Measurements from ENCODE around the gene RNF121.

RNF121 gene

DNA sequence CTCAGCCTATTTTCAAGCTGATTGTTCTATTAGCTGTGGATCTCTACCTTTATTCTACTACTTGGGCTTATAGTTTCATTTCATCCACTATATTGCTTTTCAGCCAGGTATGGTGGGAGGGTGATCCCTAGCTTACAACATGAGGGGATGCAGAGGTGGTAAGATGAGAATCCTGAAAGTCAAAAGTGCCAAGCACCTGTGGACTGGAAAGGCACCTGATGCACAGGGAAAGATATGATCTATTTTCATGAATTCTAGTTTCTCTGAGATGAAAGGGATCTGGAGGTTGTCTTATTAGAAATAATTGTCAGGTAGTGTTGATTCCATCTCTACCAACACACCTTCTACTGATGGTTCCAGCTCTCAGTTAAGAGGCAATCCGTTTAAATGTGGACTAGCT, 48.2 kb downstream of the RNF121 start:
- in situ Hi-C loops (cut with HindIII; ENCODE audit: low pct_ligation_motif_present, low pct_unique_long_range_greater_than_20kb, low sequenced_read_pairs) = no loop called here
- DNase-seq = no peak

DNA sequence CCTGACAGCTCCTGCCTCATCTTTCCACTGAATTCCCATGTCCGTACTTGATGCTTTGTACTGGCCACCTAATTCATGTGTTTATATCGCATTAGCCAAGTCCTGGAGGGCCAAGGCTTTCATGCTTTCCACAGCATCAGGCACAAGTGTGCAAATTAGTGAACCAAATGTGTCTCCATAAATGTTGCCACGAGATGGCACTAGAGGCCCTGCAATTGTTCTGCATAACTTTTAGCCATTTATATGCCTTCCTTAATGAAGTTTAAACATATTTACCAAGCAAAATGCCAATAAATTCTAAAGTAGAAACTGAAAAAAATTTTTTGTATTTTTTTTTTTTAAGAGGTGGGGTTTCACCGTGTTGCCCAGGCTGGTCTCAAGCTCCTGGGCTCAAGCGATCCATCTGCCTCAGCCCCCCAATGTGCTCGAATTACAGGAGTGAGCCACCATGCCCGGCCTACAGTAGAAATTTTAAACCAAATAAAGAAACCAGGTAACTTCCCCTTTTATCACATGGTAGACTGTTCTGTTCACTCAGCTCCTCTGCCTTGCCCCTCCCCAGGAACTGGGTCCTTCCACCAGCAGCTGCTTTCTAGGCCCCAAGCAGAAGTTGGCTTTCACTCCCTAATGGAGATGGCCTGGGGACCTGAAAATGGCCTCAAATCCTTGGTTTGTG, 49.0 kb downstream of the RNF121 start:
- in situ Hi-C loops (cut with HindIII; ENCODE audit: low pct_ligation_motif_present, low pct_unique_long_range_greater_than_20kb, low sequenced_read_pairs) = no loop called here
- DNase-seq = peak; percentile 54

DNA sequence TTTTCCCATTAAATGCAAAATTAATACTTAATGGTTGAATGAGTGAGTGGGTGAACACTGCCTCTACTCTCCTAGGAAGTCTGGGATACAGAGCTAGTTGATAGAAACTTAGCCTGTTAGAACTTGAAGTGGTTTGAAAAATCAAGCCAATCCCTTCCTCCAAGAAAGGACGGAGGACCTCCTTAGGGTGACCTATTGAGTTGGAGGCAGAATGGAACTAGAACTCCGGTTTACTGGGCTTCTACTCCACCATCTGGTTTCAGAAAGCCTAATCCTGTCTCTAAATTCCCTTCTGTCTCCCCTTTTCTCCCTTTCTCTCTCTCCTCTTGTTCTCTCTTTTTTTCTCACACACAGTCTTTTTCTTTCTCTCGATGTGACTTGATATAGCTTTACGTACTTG, 50.2 kb downstream of the RNF121 start:
- no peak for DNase-seq
- in situ Hi-C loops (cut with HindIII; ENCODE audit: low pct_ligation_motif_present, low pct_unique_long_range_greater_than_20kb, low sequenced_read_pairs) = no loop called here

DNA sequence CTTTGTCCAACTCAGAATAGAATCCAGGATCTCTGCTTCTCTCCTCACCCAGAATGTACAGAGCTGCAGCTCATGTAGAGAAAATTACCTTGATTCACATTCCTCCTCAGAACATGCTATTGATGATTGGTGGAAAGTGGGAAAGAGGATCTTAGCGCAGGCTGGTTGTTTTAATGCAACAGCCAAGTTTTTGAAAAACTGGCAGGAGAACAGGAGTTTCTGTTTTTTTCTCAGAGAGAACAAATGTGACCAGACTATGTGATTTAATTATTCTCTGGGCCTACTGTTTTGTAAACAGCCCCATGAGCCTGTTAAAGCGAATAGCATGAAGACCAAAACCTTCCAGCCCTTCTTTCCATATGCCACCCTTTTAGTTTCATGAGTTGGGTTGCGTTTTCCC, 50.8 kb downstream of the RNF121 start:
- DNase-seq = no peak
- in situ Hi-C loops (cut with HindIII; ENCODE audit: low pct_ligation_motif_present, low pct_unique_long_range_greater_than_20kb, low sequenced_read_pairs) = no loop called here

DNA sequence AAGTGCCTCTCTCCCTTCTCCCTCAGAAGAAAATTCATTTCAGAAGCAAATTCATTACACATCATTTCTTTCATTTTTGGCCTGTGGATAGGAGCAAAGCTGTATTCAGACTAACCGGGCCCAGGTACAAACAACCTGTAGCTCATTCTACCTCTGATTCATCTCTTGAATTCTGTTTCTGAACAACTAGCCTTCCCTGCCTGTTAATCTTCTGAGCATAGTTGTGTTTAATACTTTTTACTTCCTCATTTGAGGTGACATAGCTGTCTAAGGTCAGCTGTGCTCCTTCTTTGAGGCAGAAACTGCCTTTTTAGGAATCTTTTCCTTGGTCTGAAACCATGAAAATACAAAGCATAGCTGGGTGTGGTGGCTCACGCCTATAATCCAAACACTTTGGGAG, 57.3 kb downstream of the RNF121 start:
- DNase-seq = no peak
- in situ Hi-C loops (cut with HindIII; ENCODE audit: low pct_ligation_motif_present, low pct_unique_long_range_greater_than_20kb, low sequenced_read_pairs) = no loop called here

DNA sequence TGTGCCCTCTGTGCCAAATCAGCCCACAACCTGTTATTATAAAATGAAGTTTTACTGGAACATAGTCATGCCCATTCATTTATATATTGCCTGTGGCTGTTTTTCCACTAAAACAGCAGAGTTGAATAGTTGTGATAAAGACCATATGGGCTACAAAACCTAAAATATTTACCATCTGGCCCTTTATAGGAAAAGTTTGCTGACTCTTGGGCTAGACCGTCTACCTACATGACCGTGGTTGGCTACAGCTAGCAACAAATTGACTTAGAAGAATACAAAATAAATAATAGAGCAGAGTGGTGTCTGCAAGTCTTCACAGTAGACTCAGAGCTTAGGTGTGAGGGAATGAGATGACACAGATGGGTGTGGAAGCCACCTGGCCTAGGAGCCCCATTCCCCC, 58.7 kb downstream of the RNF121 start:
- DNase-seq = no peak
- in situ Hi-C loops (cut with HindIII; ENCODE audit: low pct_ligation_motif_present, low pct_unique_long_range_greater_than_20kb, low sequenced_read_pairs) = no loop called here

DNA sequence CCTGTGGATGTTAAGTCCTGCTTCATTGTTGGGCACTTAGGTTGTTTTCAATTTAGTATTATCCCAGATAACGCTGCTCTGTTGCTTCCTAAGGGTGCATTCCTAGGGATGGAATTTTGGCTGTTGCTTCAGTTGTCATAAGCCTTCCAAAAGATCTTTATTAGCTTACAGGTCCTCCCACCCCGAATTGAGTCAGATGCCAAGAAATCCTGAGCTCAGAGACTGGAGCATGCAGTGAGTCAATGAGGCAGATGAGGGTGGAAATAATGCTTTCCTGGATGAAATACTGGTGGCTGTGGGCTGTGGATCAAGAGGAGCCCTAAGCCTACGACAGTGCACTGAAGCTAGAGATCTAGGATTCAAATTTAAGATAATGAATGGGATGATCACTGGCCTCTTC, 59.2 kb downstream of the RNF121 start:
- in situ Hi-C loops (cut with HindIII; ENCODE audit: low pct_ligation_motif_present, low pct_unique_long_range_greater_than_20kb, low sequenced_read_pairs) = no loop called here
- no peak for DNase-seq

DNA sequence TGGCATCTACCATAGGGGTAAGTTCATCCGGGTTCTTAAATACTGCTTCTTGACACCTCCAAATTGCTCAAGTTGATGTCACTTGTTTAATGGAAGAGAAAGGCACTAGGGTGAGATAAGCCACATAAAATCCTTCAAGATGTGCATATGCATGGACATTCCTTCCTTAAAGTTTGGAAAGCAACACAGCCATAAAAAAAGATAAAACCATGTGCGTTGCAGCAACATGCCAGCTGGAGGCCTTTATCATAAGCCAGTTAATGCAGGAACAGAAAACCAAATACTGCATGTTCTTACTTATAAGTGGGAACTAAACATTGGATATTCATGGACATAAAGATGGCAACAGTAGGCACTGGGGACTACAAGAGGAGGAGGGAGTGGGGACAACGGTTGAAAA, 61.9 kb downstream of the RNF121 start:
- no peak for DNase-seq
- in situ Hi-C loops (cut with HindIII; ENCODE audit: low pct_ligation_motif_present, low pct_unique_long_range_greater_than_20kb, low sequenced_read_pairs) = no loop called here

DNA sequence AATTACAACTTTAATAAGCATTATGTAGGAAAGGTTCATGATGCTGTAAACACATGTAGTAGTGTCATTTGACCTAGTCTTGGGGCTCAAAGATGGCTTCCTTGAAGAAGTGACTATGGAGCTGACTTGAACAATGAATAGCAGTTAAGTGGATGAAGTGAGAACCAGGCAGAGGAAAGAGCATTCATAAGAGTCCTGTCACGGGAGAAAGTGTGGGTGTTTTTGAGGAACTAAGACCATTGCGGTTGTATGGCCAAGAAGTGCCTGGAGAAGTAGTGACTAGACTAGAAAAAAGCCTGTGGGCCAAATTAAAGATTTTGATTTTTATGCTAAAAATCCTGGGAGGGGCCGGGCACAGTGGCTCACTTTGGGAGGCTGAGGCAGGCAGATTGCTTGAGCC, 62.6 kb downstream of the RNF121 start:
- in situ Hi-C loops (cut with HindIII; ENCODE audit: low pct_ligation_motif_present, low pct_unique_long_range_greater_than_20kb, low sequenced_read_pairs) = no loop called here
- no peak for DNase-seq

DNA sequence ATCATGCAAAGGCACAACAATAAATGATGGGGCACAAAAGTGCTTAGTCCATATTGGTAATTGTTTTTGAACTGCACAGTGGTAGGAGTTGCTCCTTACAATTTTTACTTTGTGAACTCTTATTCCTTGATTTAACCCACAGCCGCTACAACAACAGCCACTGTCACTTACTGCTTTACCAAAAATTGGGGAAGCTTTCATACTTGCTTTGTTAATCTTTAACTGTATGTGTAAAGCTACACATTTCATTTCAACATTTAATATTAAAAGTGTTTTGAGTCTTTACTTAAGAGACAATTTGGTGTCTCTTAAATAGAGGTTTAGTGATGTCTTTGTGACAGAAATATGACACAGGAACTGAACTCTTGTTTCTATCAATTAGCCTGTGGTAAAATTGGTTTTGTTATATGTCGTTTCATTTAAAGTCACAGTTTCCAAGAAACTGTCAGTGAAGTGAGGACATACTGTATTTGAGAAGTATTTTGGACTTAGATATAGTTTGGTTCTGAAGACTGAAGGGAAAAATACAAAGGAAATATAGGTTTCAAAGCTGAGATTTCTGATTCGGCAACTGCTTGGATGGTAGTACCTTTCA, 63.4 kb downstream of the RNF121 start:
- in situ Hi-C loops (cut with HindIII; ENCODE audit: low pct_ligation_motif_present, low pct_unique_long_range_greater_than_20kb, low sequenced_read_pairs) = no loop called here
- DNase-seq = no peak

DNA sequence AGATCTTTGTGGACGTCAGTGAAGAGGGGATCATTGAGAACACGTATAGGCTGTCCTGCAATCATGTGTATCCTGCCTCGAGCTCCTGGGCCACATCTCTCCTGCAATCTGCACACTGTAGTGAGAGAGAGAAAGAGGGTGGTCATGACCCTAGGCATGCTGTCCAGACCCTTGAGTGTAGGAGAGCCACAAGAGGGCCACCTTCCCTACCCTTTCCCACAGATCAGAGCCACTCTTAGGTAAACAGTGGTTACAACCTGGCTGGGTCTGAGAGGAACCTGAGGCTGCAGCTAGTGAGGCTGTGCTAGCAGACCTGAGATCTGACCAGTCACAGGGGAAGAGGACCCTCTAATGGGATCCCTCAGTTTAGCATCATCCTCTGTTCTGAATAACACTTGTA, 65.9 kb downstream of the RNF121 start:
- DNase-seq = no peak
- in situ Hi-C loops (cut with HindIII; ENCODE audit: low pct_ligation_motif_present, low pct_unique_long_range_greater_than_20kb, low sequenced_read_pairs) = no loop called here

DNA sequence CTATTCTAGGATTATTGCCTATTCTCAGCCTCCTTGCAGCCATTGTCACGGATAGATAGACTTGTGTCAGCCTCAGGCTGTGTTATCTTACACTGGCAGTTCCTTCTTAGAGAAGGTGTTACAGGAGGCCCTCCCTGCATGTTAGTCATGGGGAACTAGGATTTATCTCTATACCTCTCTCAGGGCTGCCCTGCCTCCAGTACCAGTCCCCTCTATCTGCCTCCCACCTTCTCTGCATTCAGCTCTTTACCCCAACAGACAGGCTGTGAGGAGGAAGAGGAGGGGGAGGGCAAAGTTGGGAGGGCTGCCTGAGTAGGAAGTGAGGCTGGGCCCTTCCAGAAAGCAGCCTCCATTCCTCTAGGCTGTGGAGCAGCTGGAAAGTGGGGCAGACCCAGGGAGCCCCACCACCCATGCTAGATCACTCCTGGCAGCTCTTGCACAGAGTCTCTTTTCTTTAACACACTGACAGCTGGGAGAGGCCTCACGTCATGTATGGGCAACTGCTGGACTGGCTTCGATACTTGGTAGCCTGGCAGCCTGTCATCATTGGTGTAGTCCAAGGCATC, 67.0 kb downstream of the RNF121 start:
- in situ Hi-C loops (cut with HindIII; ENCODE audit: low pct_ligation_motif_present, low pct_unique_long_range_greater_than_20kb, low sequenced_read_pairs) = no loop called here

DNA sequence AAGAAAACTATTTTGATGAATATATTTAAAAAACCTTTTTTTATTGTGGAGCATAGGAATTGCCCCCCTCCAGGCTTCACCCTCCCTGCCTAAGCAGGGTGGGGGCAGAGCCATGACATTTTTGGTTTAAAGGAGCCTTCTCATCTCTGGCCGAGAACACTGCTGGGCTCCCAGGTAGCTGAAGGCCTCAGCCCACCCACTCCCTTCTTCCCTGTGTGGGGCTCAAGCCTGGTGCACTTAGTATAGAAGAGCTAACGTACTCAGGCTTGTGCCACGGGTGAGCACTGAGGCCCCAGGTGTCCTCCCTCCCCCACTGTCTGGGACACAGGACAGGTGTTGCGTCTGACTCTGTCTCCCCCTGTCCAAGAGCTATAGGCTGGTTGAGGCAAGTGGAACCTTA, 67.7 kb downstream of the RNF121 start:
- no peak for DNase-seq
- in situ Hi-C loops (cut with HindIII; ENCODE audit: low pct_ligation_motif_present, low pct_unique_long_range_greater_than_20kb, low sequenced_read_pairs) = no loop called here

More for the DNA sequence above, 67.0 kb downstream of the RNF121 start:
- no peak for DNase-seq

DNA sequence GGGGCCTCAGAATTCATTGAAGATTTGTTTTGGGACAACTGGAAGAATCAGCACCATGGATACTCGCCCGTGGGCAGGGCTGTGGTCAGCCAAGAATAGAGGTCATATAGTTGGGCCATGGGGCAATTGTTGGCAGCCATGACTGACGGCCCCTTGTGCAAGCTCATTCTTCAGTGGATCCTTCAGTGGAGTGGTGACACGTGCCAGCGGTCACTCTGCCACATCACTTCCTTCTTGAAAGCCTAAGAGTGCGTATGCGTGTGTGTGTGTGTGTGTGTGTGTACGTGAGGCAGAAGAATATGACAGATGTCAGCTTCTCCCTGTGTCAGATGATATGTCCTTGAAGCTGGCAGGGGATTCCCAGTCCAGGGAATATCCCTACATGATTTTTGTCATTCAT, 68.1 kb downstream of the RNF121 start:
- no peak for DNase-seq
- in situ Hi-C loops (cut with HindIII; ENCODE audit: low pct_ligation_motif_present, low pct_unique_long_range_greater_than_20kb, low sequenced_read_pairs) = no loop called here

DNA sequence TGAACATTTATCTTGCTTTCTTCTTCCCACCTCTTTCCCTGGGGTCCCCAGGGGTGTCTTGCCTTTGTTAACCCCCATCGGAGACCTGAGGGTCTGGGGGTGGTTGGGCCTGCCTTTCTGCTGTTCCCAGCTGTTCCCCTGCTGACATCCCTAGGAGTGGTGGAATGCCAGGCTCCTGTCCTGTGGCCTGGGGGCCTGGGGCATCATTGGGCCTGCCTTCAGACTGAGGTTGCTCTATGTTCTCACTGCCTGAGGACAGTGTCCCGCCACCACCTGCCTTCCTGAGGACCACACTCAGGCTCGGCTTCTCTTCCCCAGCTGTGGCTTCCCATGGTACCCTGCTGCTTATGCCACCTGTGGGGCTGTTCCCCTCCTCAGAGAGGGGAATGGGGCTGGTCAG, 68.7 kb downstream of the RNF121 start:
- in situ Hi-C loops (cut with HindIII; ENCODE audit: low pct_ligation_motif_present, low pct_unique_long_range_greater_than_20kb, low sequenced_read_pairs) = no loop called here

DNA sequence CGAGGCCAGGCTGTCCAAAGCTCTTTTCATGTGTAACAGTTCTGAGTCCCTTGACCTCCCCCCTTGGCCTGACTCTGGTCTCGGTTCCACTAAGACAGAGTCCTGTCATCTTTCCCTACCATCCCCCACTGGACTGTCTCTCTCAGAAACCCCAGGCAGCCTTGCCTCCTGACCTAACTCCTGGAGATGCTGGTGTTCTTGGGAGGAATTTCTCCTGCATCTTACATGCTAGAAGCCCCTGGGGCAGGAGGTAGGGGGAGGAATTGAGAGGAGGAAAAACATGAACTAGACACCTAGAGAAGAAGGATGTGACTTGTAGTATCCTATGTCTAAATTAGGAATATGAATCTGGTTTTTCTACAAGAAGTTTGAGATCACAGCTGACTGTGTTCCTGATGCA, 69.2 kb downstream of the RNF121 start:
- in situ Hi-C loops (cut with HindIII; ENCODE audit: low pct_ligation_motif_present, low pct_unique_long_range_greater_than_20kb, low sequenced_read_pairs) = no loop called here

More for the DNA sequence above, 68.7 kb downstream of the RNF121 start:
- no peak for DNase-seq

DNA sequence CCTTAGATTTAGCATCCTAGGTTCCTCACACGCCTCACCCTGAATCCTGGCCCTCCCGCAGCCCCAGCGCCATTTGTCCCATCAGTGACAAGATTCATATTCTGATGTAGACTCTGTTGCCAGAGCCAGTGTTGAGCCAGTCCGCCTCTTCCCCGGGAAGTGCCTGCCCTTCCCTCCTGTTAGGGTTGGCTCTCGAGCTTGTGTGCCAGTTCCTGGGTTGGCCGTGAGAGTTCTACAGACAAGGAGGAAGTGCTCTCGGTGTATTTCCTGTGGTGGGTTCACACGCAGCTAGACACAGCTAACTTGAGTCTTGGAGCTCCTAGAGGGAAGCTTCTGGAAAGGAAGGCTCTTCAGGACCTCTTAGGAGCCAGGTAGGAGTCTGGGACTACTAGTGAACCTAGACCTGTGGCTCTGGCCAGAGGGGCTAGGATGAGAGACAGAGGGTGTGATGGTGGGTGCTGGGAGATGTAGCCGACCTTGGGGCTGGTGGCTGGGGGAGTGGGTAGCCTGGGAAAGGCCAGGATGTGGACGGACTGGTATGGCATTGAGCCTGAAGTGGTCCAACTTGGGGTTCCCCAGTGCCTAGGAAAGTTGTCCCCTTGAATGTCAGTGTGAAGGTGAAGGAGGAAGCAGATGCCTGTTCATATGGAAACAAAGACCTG, 69.9 kb downstream of the RNF121 start, which contains the start of gene IL18BP:
TSS of gene IL18BP (plus strand) at position 261 of the 662 bp plus-strand sequence. CDS start 1,076 bp downstream, outside the sequence.
- in situ Hi-C loops (cut with HindIII; ENCODE audit: low pct_ligation_motif_present, low pct_unique_long_range_greater_than_20kb, low sequenced_read_pairs) = no loop called here
- no peak for DNase-seq

More for the DNA sequence above, 69.2 kb downstream of the RNF121 start:
- no peak for DNase-seq

DNA sequence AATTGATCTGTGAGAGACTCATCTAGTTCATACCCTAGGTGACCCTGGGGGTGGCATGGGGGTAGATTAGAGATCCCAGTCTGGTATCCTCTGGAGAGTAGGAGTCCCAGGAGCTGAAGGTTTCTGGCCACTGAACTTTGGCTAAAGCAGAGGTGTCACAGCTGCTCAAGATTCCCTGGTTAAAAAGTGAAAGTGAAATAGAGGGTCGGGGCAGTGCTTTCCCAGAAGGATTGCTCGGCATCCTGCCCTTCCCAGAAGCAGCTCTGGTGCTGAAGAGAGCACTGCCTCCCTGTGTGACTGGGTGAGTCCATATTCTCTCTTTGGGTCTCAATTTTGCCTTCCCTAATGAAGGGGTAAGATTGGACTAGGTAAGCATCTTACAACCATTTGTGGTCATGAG, 70.5 kb downstream of the RNF121 start:
- peak; percentile 10 for DNase-seq

DNA sequence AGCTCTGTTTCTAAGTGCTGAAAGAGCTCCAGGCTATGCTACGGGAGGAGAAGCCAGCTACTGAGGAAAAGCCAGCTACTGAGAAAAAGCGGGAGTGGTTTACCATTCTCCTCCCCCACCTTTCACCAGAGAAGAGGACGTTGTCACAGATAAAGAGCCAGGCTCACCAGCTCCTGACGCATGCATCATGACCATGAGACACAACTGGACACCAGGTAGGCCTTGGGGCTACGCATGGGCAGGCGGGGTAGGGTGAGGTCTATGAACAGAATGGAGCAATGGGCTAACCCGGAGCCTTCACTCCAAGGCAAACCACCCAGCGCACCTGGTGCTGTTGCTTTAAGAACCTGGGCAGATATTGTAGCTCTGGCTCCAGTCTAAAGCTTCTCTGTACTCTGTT, 71.0 kb downstream of the RNF121 start:
- DNase-seq = no peak
- in situ Hi-C loops (cut with HindIII; ENCODE audit: low pct_ligation_motif_present, low pct_unique_long_range_greater_than_20kb, low sequenced_read_pairs) = no loop called here

More for the DNA sequence above, 70.5 kb downstream of the RNF121 start:
- in situ Hi-C loops (cut with HindIII; ENCODE audit: low pct_ligation_motif_present, low pct_unique_long_range_greater_than_20kb, low sequenced_read_pairs) = no loop called here
